ENCODE results near the gene FBXL13.
"Not testable (repeated sequence)": the region's sequence is repeated elsewhere in the genome, so short reads cannot be mapped to it uniquely, and the experiment has no call there.

Gene FBXL13

DNA sequence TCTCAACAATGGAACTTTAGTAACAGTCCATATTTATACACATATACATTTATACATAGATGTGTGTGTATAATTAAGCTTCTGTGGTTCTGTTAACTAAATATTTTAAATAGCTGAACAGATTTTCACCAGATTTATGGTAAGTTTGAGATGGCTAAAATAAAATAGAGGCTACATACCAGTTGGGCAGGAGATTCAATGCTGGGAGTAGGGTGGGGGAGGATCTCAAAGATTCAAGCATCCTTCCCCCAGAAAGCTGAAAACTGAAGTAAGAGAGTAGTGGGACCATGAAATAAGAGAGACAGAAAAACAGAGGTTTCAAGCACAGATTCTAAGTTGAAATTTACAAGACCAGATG lies 147.8 kb downstream of the FBXL13 start:
- Mint-ChIP-seq H3K36me3 (ENCODE audit: insufficient read depth) (no peaks in the 10 kb centered on the region), H3K9me3 (no peaks in the 10 kb centered on the region), H3K4me3 (no peak overlapping the region), H3K4me1 (ENCODE audit: low read depth in 2 of 2) (no peaks in the 10 kb centered on the region), H3K27me3 (no peaks in the 10 kb centered on the region), H3K27ac (no peak overlapping the region)
- DNase-seq (no peak), ATAC-seq (replicated peaks) (no peak)

DNA sequence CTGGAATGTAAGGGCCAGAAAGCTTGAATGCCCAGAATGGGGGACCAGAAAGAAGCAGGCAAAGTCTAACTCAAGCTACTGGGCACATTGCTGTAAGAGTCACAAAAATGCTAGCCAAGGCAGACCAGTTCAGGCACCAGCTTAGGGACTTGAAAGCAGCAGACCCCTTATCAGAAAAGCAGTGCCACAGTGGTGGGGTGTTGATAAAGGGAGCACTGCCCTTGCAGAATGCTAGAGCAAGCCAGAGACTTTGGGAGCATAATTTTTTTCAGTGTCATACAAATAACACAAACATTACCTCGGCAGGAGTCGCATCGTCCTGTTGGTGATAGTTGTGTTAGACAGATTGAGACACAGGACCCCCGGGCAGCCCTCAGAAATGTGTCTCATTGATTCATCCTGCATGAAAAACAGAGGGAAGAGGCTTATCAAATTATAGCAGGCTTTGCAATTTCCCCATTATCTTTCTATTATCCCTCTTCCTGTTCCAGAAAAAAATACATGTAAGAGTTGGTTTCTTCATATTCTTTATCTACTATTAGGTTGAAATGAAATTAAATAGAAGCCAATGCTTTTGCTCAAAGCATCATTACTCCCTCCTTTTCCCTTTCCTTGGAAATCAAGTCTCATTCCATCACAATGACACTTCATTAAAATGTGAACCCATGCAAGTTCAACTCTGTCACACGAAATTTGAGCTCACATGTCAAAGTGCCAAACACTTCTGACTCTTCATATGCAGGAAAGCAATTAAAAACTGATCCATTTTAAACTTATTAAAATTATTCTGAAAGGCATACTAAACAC lies 148.4 kb downstream of the FBXL13 start:
- Mint-ChIP-seq H3K4me1 (ENCODE audit: low read depth in 2 of 2) (no peaks in the 10 kb centered on the region), H3K9me3 (no peaks in the 10 kb centered on the region), H3K4me3 (no peak overlapping the region), H3K27ac (no peak overlapping the region), H3K36me3 (ENCODE audit: insufficient read depth) (no peaks in the 10 kb centered on the region), H3K27me3 (no peaks in the 10 kb centered on the region)
- ATAC-seq (replicated peaks) (no peak), DNase-seq (no peak)

DNA sequence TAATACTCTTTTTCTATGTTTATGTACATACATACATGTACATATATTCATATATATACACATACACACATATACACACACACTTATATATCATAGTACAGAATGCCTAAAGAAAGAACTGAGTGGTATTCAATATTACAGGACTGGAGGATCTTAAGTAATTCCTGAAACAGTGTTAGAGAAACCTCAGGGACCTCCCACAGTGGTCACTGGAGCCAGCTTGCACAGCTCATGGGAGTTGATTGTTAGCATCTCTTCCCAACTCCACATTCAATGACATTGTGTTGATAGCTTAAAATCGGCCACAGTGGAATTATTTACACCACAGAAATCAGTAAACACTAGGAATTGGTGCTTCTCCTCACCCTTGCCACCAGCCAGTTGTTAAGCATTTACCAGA lies 155.8 kb downstream of the FBXL13 start:
- no peaks in the 10 kb centered on the region for H3K4me1 Mint-ChIP-seq (ENCODE audit: low read depth in 2 of 2)
- H3K36me3 Mint-ChIP-seq (ENCODE audit: insufficient read depth) = no peaks in the 10 kb centered on the region
- no peak for ATAC-seq (replicated peaks)
- no peak overlapping the region for H3K27ac Mint-ChIP-seq
- no peak overlapping the region for H3K4me3 Mint-ChIP-seq
- H3K9me3 Mint-ChIP-seq = no peaks in the 10 kb centered on the region
- H3K27me3 Mint-ChIP-seq = no peaks in the 10 kb centered on the region
- DNase-seq = no peak

DNA sequence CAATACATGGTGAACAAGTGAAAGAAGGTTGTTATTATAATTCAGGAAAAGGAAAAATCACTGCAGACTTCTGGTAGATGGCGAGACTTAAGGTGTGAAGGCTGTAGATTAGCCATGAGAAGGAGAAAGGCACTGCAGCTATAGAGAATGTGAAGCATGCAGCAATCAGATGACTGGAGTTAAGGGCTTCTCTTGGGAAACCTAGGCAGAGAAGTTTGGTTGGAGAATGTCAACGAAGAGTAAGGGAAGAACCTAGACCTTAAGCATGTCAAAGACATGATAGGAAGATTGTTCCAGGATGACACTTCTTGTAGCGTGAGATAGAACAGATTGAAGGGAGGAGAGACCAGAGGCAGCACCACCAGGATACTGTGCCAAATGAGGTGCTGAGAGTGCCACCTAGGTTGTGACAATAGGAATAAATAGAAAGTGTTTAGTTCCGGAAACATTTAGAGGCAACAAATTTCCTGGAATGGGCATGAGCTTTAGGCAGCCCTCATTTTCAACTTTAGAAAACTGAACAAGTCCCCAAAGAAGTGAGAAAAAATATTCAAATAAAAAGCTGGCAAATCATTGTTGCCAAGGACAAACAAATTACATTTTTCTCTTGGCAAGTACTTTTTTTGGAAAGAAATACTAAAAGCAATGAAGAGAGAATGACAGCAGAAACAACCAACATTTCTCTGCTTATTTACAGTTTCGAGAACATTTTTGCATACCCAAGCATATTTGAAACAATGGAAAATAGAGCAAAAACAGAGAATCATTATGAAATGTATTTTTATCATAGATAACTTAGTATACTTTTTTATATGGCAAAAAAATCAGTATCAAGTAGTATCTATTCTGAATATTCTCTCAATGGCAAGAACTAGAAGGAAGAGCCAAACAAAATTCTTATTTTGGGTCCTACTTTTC lies 156.9 kb downstream of the FBXL13 start:
- Mint-ChIP-seq H3K36me3 (ENCODE audit: insufficient read depth) (no peaks in the 10 kb centered on the region), H3K9me3 (no peaks in the 10 kb centered on the region), H3K27me3 (no peaks in the 10 kb centered on the region), H3K27ac (no peak overlapping the region), H3K4me3 (no peak overlapping the region), H3K4me1 (ENCODE audit: low read depth in 2 of 2) (no peaks in the 10 kb centered on the region)
- no peak for DNase-seq
- no peak for ATAC-seq (replicated peaks)

DNA sequence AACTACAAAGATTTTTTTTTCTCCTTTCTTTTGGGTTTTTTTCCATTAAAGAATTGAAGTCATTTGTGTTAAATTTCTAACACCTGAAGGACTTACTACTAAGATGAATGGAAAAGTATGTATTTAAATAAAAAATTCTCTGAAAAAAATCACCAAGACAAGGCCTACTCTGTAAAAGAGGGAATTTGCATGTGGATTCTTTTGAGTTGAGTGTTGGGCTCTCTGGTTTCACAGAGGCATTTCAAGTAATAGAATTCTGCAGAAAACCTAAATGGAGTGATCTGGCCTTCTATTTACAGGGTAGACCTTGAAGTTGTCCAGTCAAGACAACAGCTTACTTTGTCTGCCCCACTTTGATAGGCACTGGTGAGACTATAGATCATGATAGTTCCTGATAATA lies 157.7 kb downstream of the FBXL13 start:
- ATAC-seq (replicated peaks) (no peak), DNase-seq (no peak)
- Mint-ChIP-seq H3K4me3 (no peak overlapping the region), H3K36me3 (ENCODE audit: insufficient read depth) (no peaks in the 10 kb centered on the region), H3K4me1 (ENCODE audit: low read depth in 2 of 2) (no peaks in the 10 kb centered on the region), H3K27ac (no peak overlapping the region), H3K27me3 (no peaks in the 10 kb centered on the region), H3K9me3 (no peaks in the 10 kb centered on the region)

DNA sequence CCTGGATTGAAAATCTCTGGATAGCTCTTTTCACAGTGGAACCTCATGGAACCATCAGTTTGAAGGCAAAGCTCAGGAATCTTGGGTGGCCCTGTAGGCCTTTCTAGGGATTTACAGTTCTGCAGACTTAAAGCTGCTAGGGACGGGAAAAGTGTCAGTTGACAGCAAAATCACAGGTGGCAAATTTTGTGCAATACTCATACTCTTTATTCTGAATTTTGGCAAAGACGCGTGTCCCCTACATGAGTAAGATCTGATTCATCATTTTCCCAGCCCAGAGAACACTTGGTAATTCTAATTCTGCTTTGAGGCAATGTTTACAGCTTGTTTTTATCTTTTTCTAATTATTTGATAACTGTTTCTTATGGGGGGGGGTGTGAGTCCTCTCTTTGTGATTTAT lies 158.2 kb downstream of the FBXL13 start:
- no peaks in the 10 kb centered on the region for H3K36me3 Mint-ChIP-seq (ENCODE audit: insufficient read depth)
- H3K27ac Mint-ChIP-seq = no peak overlapping the region
- H3K27me3 Mint-ChIP-seq = peaks cover 0 to under 1% of the 10 kb centered on the region in 2 donors
- H3K4me1 Mint-ChIP-seq (ENCODE audit: low read depth in 2 of 2) = no peaks in the 10 kb centered on the region
- no peak overlapping the region for H3K4me3 Mint-ChIP-seq
- ATAC-seq (replicated peaks) = no peak
- no peaks in the 10 kb centered on the region for H3K9me3 Mint-ChIP-seq
- no peak for DNase-seq

DNA sequence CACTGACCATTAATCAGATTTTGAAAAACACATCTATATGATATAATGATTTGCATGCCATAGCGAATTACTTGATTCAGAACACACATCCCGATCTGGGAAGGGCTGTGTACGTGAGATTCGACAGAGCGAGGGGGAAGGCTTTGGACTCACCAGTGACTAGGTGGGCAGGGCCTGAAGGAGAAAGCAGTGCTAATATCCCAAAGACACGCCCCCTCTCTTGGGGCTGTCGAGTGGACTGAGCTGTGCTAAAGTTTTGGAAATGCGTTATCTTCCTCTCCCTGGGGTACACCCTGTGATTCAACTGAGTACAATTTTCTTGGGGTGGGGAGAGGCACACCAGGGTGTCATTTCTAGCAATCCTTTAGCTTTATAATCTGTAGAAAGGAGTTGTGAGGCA lies 160.0 kb downstream of the FBXL13 start:
- Mint-ChIP-seq H3K4me3 (no peak overlapping the region), H3K27me3 (peaks cover 5 to 17% of the 10 kb centered on the region in 2 donors), H3K36me3 (ENCODE audit: insufficient read depth) (no peaks in the 10 kb centered on the region), H3K4me1 (ENCODE audit: low read depth in 2 of 2) (no peaks in the 10 kb centered on the region), H3K27ac (no peak overlapping the region), H3K9me3 (peaks cover 0 to 13% of the 10 kb centered on the region in 2 donors)
- no peak for ATAC-seq (replicated peaks)
- no peak for DNase-seq

DNA sequence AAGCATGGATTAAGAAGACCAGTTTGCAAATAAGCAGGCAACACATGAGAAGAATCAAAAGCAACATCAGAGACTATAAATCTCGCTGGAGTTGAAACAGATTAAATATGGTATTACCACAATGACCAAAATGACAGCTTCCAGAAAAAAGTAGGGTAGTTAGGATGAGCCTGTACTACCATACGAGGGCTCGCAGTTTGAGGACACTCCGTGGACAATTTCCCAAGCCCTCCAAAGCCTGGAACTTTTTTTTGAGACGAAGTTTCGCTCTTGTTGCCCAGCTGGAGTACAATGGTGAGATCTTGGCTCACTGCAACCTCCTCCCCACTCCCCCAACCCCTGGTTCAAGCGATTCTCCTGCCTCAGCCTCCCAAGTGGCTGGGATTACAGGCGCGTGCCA lies 160.8 kb downstream of the FBXL13 start:
- H3K9me3 Mint-ChIP-seq = peaks cover 0 to 13% of the 10 kb centered on the region in 2 donors
- no peak overlapping the region for H3K27ac Mint-ChIP-seq
- no peak for ATAC-seq (replicated peaks)
- DNase-seq = no peak
- peaks cover 3% of the 10 kb centered on the region for H3K36me3 Mint-ChIP-seq (ENCODE audit: insufficient read depth)
- H3K4me3 Mint-ChIP-seq = no peak overlapping the region
- no peaks in the 10 kb centered on the region for H3K4me1 Mint-ChIP-seq (ENCODE audit: low read depth in 2 of 2)
- peaks cover 5 to 17% of the 10 kb centered on the region in 2 donors for H3K27me3 Mint-ChIP-seq

DNA sequence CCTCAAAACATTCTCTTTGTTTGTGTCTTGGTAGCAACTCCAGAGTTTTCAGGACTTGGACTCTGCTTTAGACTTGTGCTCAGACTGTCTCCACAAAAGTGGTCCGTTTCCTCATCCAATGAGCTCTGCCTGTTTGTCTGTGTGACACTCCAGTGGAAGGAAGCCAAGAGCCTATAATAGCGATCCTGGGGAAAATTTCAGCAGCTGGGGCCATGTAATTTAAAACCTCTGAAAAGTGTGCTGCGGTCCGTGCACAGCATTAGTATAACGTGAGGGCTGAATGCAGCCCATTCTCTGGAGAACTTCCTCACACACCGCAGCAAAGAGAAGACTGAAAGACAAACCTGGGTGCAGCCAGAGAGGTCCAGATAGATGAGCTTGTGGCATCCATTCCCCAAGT lies 161.9 kb downstream of the FBXL13 start, which contains the start of gene LRRC17:
LRRC17 (plus strand) TSS at position 259 of the 400 bp plus-strand sequence. CDS start 20,914 bp downstream, outside the sequence.
- no peak within 1 kb of the TSS for H3K27ac Mint-ChIP-seq
- H3K4me3 Mint-ChIP-seq = no peak within 1 kb of the TSS
- DNase-seq (no peak), ATAC-seq (replicated peaks) (no peak)
- peaks cover 0 to 13% of the 10 kb centered on the region in 2 donors for H3K9me3 Mint-ChIP-seq
- no peaks in the 10 kb centered on the region for H3K4me1 Mint-ChIP-seq (ENCODE audit: low read depth in 2 of 2)
- H3K36me3 Mint-ChIP-seq (ENCODE audit: insufficient read depth) = peaks cover 3% of the 10 kb centered on the region
- H3K27me3 Mint-ChIP-seq = peaks cover 5 to 17% of the 10 kb centered on the region in 2 donors

DNA sequence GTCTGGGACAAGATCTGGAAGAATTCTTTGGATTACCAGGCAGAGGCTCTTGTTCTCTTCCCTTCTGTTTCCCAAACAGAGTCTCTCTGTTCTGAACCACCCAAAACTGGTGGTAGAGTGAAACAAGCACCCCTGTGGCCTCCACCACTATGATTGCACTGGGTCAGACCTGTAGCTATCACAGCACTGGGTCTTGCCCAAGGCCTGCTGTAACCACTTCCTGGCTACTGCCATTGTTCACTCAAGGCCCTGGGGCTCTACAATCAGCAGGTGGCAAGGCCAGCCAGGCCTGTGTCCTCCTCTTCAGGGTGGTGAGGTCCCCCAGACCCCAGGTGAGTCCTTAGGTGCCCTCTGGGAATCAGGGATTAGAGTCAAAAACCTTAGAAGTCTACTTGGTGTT lies 165.9 kb downstream of the FBXL13 start:
- peaks cover 0 to 13% of the 10 kb centered on the region in 2 donors for H3K9me3 Mint-ChIP-seq
- H3K27me3 Mint-ChIP-seq = peaks cover 5 to 17% of the 10 kb centered on the region in 2 donors
- ATAC-seq (replicated peaks) (no peak), DNase-seq (no peak)
- H3K27ac Mint-ChIP-seq = no peak overlapping the region
- no peaks in the 10 kb centered on the region for H3K4me1 Mint-ChIP-seq (ENCODE audit: low read depth in 2 of 2)
- H3K4me3 Mint-ChIP-seq = no peak overlapping the region
- peaks cover 3% of the 10 kb centered on the region for H3K36me3 Mint-ChIP-seq (ENCODE audit: insufficient read depth)

DNA sequence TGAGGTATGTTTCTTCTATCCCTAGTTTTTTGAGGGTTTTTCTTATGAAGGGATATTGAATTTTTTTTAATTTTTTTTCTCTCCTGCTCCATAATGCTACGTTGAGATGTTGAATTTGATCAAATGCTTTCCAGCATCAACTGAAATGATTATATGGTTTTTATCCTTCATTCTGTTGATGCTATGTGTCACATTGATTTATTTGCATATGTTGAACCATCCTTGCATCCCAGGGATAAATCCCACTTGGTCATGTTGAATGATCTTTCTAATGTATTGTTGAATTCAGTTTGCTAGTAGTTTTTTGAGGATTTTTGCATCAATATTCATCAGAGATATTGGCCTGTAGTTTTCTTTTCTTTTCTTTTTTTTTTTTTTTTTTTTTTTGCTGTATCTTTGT lies 171.0 kb downstream of the FBXL13 start:
- not testable (repeated sequence) for H3K9me3 Mint-ChIP-seq; ATAC-seq (replicated peaks); H3K27me3 Mint-ChIP-seq; DNase-seq; H3K4me1 Mint-ChIP-seq (ENCODE audit: low read depth in 2 of 2); H3K36me3 Mint-ChIP-seq (ENCODE audit: insufficient read depth); H3K4me3 Mint-ChIP-seq; H3K27ac Mint-ChIP-seq

DNA sequence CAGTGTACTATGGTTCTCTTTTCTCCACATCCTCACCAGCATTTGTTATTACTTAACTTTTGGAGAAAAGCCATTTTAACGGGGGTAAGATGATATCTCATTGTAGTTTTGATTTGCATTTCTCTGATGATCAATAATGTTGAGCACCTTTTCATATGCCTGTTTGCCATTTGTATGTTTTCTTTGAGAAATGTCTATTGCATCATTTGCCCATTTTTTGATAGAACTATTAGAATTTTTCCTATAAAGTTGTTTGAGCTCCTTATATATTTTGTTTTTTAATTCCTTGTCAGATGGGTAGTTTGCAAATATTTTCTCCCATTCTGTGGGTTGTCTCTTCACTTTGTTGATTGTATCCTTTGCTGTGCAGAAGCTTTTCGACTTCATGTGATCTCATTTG lies 172.5 kb downstream of the FBXL13 start:
- H3K36me3 Mint-ChIP-seq (ENCODE audit: insufficient read depth); H3K4me1 Mint-ChIP-seq (ENCODE audit: low read depth in 2 of 2); H3K27ac Mint-ChIP-seq; ATAC-seq (replicated peaks); H3K4me3 Mint-ChIP-seq; DNase-seq; H3K27me3 Mint-ChIP-seq; H3K9me3 Mint-ChIP-seq: not testable (repeated sequence)

DNA sequence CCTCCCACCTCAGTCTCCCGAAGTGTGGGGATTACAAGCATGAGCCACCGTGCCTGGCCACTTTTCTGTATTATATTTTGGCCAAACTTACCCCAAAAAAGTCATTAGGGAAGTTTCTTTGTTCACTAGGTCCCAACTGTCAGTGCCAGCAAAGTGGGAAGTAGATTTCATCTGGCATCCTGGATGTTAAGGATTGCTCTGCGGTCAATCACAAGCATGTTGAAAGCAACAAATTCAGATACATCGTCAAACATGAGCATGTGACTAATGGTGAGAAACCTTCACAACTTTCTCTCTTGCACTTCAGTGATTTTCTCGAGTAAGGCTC lies 176.1 kb downstream of the FBXL13 start:
- Mint-ChIP-seq H3K27ac (no peak overlapping the region), H3K36me3 (ENCODE audit: insufficient read depth) (no peaks in the 10 kb centered on the region), H3K27me3 (no peaks in the 10 kb centered on the region), H3K4me3 (no peak overlapping the region), H3K9me3 (peaks cover 0 to under 1% of the 10 kb centered on the region in 2 donors), H3K4me1 (ENCODE audit: low read depth in 2 of 2) (no peaks in the 10 kb centered on the region)
- no peak for ATAC-seq (replicated peaks)
- DNase-seq = no peak
